Measurements from ENCODE around the gene LHB. TPM values are rescaled to one million over a fixed set of nuclear protein-coding genes. Genes with fewer than 3 reads are reported as not detected.
"Not testable (repeated sequence)": the region's sequence is repeated elsewhere in the genome, so short reads cannot be mapped to it uniquely, and the experiment has no call there.

The LHB gene
- total and polyA plus RNA-seq, 2 donors (not counting 1 experiment from before 2014, with no cell fraction given): 1.1 to 4.7 TPM

DNA sequence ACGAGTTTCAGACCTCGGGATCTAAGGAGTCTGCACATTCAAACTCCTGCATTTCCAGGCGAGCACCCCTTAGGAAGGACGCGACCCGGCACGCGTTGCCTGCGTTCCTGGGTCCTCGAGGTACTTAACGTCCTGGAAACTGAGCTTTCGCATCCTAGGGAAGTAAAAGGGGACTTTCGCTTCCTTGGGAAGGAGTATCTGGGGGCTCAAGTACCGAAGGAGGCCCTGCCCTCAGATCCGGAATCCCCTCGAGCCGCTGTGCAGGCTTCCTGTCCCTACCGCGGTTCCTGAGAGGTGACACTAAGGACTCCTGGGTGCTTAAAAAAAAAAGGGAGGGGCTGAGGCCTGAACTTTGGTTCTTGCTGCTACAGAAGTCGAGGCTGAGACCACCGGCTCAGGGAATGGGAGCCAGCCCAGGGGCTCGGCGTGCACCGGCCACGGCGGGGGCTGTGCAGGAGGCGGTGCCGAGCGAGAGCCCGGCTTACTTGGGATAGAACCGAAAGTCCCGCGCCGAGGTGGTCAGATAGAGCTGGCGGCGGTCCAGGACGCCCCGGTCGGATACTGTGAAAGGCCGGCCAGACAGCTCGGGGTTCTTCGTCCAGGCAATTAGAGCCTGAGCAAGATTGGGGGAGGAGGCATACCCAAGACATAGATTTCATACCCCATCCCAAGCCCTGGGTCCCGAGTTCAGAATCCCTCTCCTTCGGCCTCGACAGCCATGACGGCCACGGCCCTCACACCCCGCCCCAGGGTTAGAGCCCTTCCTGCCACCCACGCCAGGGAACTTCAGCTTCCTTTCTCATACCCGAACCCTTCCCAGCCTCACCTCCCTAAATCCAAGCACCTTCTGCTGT is 1.7 kb upstream of the LHB start:
- 4% methylated on average over 29 of the region's 50 CpGs for WGBS (ENCODE audit: insufficient coverage)
- not testable (repeated sequence) for H3K27me3 Mint-ChIP-seq; H3K27me3 ChIP-seq (replicated peaks in 1 of 4; ENCODE audit: control extremely low read depth in 1 of 4, control insufficient read depth in 3 of 4, insufficient read depth in 4 of 4, low read length in 3 of 4); H3K79me2 ChIP-seq (ENCODE audit: control insufficient read depth, insufficient read depth, low read length); H3K36me3 ChIP-seq (replicated peaks in 1 of 2; ENCODE audit: control extremely low read depth in 1 of 2, control insufficient read depth in 1 of 2, extremely low read depth in 1 of 2, insufficient read depth in 2 of 2, low read length in 1 of 2); H3K27ac ChIP-seq (ENCODE audit: low read length in 2 of 2); H4K20me1 ChIP-seq (ENCODE audit: control insufficient read depth, insufficient read depth, low read length, poor library complexity, severe bottlenecking); H3K9me3 Mint-ChIP-seq (ENCODE audit: insufficient read depth); ATAC-seq (ENCODE audit: low read depth); H3K9me3 ChIP-seq (ENCODE audit: control extremely low read depth in 1 of 3, control insufficient read depth in 2 of 3, insufficient read depth in 1 of 3, low read length in 2 of 3)
- peak; percentile 53 for DNase-seq
- Histone ChIP-seq H3K9ac (ENCODE audit: low read length) (peak overlapping the region; percentile 72), H3K4me1 (ENCODE audit: control insufficient read depth in 2 of 2, insufficient read depth in 2 of 2, low read length in 2 of 2) (peaks cover 25 to 40% of the 10 kb centered on the region in 2 donors), H2AFZ (ENCODE audit: insufficient read depth, low read depth, low read length, poor library complexity, severe bottlenecking) (peak overlapping the region; percentile 88), H3K4me2 (replicated peaks; ENCODE audit: low read depth, low read length, poor library complexity, severe bottlenecking) (peak overlapping the region; percentile 99), H3K4me3 (ENCODE audit: control extremely low read depth in 1 of 5, extremely low read depth in 1 of 5, insufficient read depth in 1 of 5, low read depth in 2 of 5, low read length in 4 of 5) (peak overlapping the region in 4 of 5 experiments; percentile 52 to 73 (median 60))
- peak overlapping the region; percentile 64 for H3K27ac Mint-ChIP-seq
- intact Hi-C loops (cut with micrococcal nuclease): loop anchor here (2.0 kb wide), 1 partner anchor 26 kb away; the partner anchor contains the start of genes GYS1 and RUVBL2
- H3K4me3 Mint-ChIP-seq: peak overlapping the region; percentile 89
- CTCF ChIA-PET: interaction anchor here (0.7 to 1.9 kb wide), 8 partner anchors 15 to 179 kb away, joined by 3 to 10 read pairs (median 3); partner anchors contain the start of genes GYS1, LIN7B and RUVBL2
- peaks cover 34% of the 10 kb centered on the region for H3K4me1 Mint-ChIP-seq
- POLR2A ChIA-PET: interaction anchor here (1.0 to 1.5 kb wide), 3 partner anchors 25 to 132 kb away, joined by 5 to 7 read pairs (median 5); partner anchors contain the start of genes GYS1 and RUVBL2

DNA sequence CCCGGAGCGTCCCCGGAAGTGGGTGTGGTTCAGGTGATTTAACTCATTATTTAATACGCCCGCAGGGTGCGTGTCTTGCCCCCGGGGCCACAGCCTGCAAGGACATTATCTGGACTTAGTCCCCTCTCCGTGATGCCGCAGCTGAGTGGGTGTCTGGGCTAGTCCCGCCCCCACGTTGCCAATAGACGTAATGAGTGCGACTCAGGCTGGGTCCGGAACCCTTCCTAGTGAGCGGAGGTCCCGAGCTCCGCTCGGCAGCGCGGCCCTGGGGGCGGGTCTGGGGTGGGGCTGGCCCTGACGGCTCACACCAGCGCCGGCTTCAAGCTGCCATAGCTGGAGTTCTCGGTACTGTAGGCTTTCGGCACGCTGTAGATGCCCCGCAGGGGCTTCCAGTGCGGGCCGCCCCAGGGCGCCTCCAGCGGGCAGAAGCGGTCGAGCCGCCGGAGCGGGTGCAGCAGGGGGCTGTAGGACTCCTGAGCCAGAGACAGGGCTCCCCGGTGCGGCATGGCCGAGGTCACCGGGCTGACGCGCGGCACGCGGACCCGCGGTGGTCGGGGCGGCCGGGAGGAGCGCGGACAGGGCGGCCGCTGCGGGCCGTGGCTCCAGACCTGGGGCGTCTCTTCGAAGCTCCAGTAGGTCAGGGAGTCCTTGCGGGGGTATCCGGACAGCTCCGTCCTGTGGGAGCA is 918 bp upstream of the LHB start:
- ATAC-seq (ENCODE audit: low read depth): peak; percentile 80
- no peaks in the 10 kb centered on the region for H3K9me3 Mint-ChIP-seq (ENCODE audit: insufficient read depth)
- CTCF ChIA-PET: interaction anchor here (0.6 to 1.9 kb wide), 6 partner anchors 11 to 180 kb away, joined by 3 to 10 read pairs (median 4); partner anchors contain the start of genes GYS1, LIN7B and RUVBL2
- H3K36me3 ChIP-seq (replicated peaks in 1 of 2; ENCODE audit: control extremely low read depth in 1 of 2, control insufficient read depth in 1 of 2, extremely low read depth in 1 of 2, insufficient read depth in 2 of 2, low read length in 1 of 2): peaks cover 0 to 4% of the 10 kb centered on the region in 2 experiments
- POLR2A ChIA-PET: interaction anchor here (0.6 to 1.5 kb wide), 3 partner anchors 18 to 131 kb away, joined by 3 to 7 read pairs (median 3); partner anchors contain the start of gene RUVBL2
- H3K27ac ChIP-seq (ENCODE audit: low read length in 2 of 2): peak overlapping the region in 1 of 2 donors; percentile 30
- WGBS (ENCODE audit: insufficient coverage): under 1% methylated on average over 58 of the region's 62 CpGs
- H3K4me3 ChIP-seq (ENCODE audit: control extremely low read depth in 1 of 5, extremely low read depth in 1 of 5, insufficient read depth in 1 of 5, low read depth in 2 of 5, low read length in 4 of 5): peak overlapping the region in 4 of 5 experiments; percentile 52 to 73 (median 60)
- H2AFZ ChIP-seq (ENCODE audit: insufficient read depth, low read depth, low read length, poor library complexity, severe bottlenecking): peak overlapping the region; percentile 88
- H3K4me3 Mint-ChIP-seq: peak overlapping the region; percentile 89
- H3K27ac Mint-ChIP-seq: peak overlapping the region; percentile 67
- peaks cover 25 to 40% of the 10 kb centered on the region in 2 donors for H3K4me1 ChIP-seq (ENCODE audit: control insufficient read depth in 2 of 2, insufficient read depth in 2 of 2, low read length in 2 of 2)
- H3K9ac ChIP-seq (ENCODE audit: low read length): peak overlapping the region; percentile 72
- TF ChIP-seq, protein P1, sequence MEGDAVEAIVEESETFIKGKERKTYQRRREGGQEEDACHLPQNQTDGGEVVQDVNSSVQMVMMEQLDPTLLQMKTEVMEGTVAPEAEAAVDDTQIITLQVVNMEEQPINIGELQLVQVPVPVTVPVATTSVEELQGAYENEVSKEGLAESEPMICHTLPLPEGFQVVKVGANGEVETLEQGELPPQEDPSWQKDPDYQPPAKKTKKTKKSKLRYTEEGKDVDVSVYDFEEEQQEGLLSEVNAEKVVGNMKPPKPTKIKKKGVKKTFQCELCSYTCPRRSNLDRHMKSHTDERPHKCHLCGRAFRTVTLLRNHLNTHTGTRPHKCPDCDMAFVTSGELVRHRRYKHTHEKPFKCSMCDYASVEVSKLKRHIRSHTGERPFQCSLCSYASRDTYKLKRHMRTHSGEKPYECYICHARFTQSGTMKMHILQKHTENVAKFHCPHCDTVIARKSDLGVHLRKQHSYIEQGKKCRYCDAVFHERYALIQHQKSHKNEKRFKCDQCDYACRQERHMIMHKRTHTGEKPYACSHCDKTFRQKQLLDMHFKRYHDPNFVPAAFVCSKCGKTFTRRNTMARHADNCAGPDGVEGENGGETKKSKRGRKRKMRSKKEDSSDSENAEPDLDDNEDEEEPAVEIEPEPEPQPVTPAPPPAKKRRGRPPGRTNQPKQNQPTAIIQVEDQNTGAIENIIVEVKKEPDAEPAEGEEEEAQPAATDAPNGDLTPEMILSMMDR (IDR thresholded peaks at IDR 0.05): peak; percentile 78
- TF ChIP-seq EZH2 (IDR thresholded peaks at IDR 0.05; ENCODE audit: borderline replicate concordance, insufficient read depth, low read depth, low read length, poor library complexity, severe bottlenecking): no peak
- H3K4me2 ChIP-seq (replicated peaks; ENCODE audit: low read depth, low read length, poor library complexity, severe bottlenecking): peak overlapping the region; percentile 99
- peaks cover 34% of the 10 kb centered on the region for H3K4me1 Mint-ChIP-seq
- intact Hi-C loops (cut with micrococcal nuclease): loop anchor here (2.0 kb wide), 1 partner anchor 25 kb away; the partner anchor contains the start of genes GYS1 and RUVBL2
- DNase-seq: peak; percentile 82
- H3K79me2 ChIP-seq (ENCODE audit: control insufficient read depth, insufficient read depth, low read length): no peaks in the 10 kb centered on the region
- H3K9me3 ChIP-seq (ENCODE audit: control extremely low read depth in 1 of 3, control insufficient read depth in 2 of 3, insufficient read depth in 1 of 3, low read length in 2 of 3): no peaks in the 10 kb centered on the region
- peaks cover 0 to 9% (median 2%) of the 10 kb centered on the region in 4 experiments for H3K27me3 ChIP-seq (replicated peaks in 1 of 4; ENCODE audit: control extremely low read depth in 1 of 4, control insufficient read depth in 3 of 4, insufficient read depth in 4 of 4, low read length in 3 of 4)
- H3K27me3 Mint-ChIP-seq: no peaks in the 10 kb centered on the region
- no peaks in the 10 kb centered on the region for H4K20me1 ChIP-seq (ENCODE audit: control insufficient read depth, insufficient read depth, low read length, poor library complexity, severe bottlenecking)

All from B cell (primary cell).